PC-3 (cell line): ENCODE data around the gene MYBPC3. TPM values are rescaled to one million over a fixed set of nuclear protein-coding genes. Genes with fewer than 3 reads are reported as not detected.

Source experiments
- ATAC-seq: fragments of 200-7000 bp; cut with Tn5 transposase; 2 replicates; pipeline ENCODE4 v1.9.1; 2020; ENCODE audit warnings: mild to moderate bottlenecking, moderate library complexity
- BruUV-seq: library from RNA; stranded (reverse); fragments of 400-500 nt; replicated peaks from 2 replicates; lab custom pipeline; 2021; lab: Mats Ljungman, UMichigan
- CTCF ChIA-PET: fragments of 300-600 bp; sonication (Branson Sonifier 250); formaldehyde crosslinking; loops from one replicate; lab custom pipeline; 2022; ENCODE audit warnings: antibody characterized with exemption; lab: Charles Lee
- POLR2A ChIA-PET: fragments of 300-600 bp; sonication (Branson Sonifier 250); formaldehyde crosslinking; loops from one replicate; lab custom pipeline; 2022; ENCODE audit warnings: antibody characterized with exemption; ENCODE audit not compliant: unreplicated experiment; lab: Charles Lee
- DNase-seq: peaks from one replicate; pipeline ENCODE4 v3.0.0-alpha.2; 2015
- H2AFZ ChIP-seq: fragments of 300-600 bp; sonication (generic); 2 replicates; pipeline ENCODE4 v1.6.0; 2016; ENCODE audit warnings: antibody characterized with exemption, low read length
- H3F3A ChIP-seq: fragments of 300-600 bp; sonication (generic); one replicate; pipeline ENCODE4 v1.6.0; 2017; ENCODE audit warnings: antibody characterized with exemption, low read length, control low read depth, mild to moderate bottlenecking; ENCODE audit not compliant: unreplicated experiment
- H3K27ac ChIP-seq: fragments of 300-600 bp; sonication (generic); 2 replicates; pipeline ENCODE4 v1.5.1; 2016; ENCODE audit warnings: mild to moderate bottlenecking, low read length
- H3K27me3 ChIP-seq: fragments of 300-600 bp; sonication (generic); 2 replicates; pipeline ENCODE4 v1.6.1; 2016; ENCODE audit warnings: low read length, mixed read lengths
- H3K36me3 ChIP-seq: fragments of 300-600 bp; sonication (generic); 2 replicates; pipeline ENCODE4 v1.6.1; 2016; ENCODE audit warnings: low read depth, mixed run types, low read length, mixed read lengths
- H3K4me1 ChIP-seq: fragments of 300-600 bp; sonication (generic); 2 replicates; pipeline ENCODE4 v1.5.1; 2016; ENCODE audit warnings: low read length; ENCODE audit not compliant: insufficient read depth
- H3K4me2 ChIP-seq: fragments of 300-600 bp; sonication (generic); 2 replicates; pipeline ENCODE4 v1.6.0; 2016; ENCODE audit warnings: low read length
- H3K4me3 ChIP-seq: fragments of 300-600 bp; sonication (generic); 2 replicates; pipeline ENCODE4 v1.5.1; 2016; ENCODE audit warnings: mild to moderate bottlenecking, low read length, mixed read lengths
- H3K79me2 ChIP-seq: fragments of 300-600 bp; sonication (generic); 2 replicates; pipeline ENCODE4 v1.6.1; 2017; ENCODE audit warnings: low read length, mixed read lengths
- H3K9ac ChIP-seq: fragments of 300-600 bp; sonication (generic); 2 replicates; pipeline ENCODE4 v1.6.0; 2016; ENCODE audit warnings: mild to moderate bottlenecking, low read length
- H3K9me2 ChIP-seq: fragments of 300-600 bp; sonication (generic); replicated peaks from 2 replicates; pipeline ENCODE4 v1.6.1; 2016; ENCODE audit warnings: mixed run types, low read length, mixed read lengths
- H3K9me3 ChIP-seq: fragments of 300-600 bp; sonication (generic); 2 replicates; pipeline ENCODE4 v1.6.1; 2016; ENCODE audit warnings: low read length, mixed read lengths
- H4K20me1 ChIP-seq: fragments of 300-600 bp; sonication (generic); 2 replicates; pipeline ENCODE4 v1.6.1; 2016; ENCODE audit warnings: low read length, mixed read lengths
- EZH2 ChIP-seq: fragments of 300-600 bp; sonication (generic); IDR thresholded peaks from one replicate; pipeline ENCODE4 v1.6.1; 2017; ENCODE audit warnings: antibody characterized with exemption, mild to moderate bottlenecking, low read length; ENCODE audit not compliant: unreplicated experiment
- EZH2phosphoT487 ChIP-seq: fragments of 300-600 bp; sonication (generic); IDR thresholded peaks from 2 replicates; pipeline ENCODE4 v1.6.1; 2018; ENCODE audit warnings: mild to moderate bottlenecking, antibody characterized with exemption, low read length, borderline replicate concordance
- intact Hi-C: fragments of 100-400 bp; cut with micrococcal nuclease; formaldehyde crosslinking; loops from 2 replicates; pipeline ENCODE4 v1.9.0; 2023
- total RNA-seq: library from RNA; depleted of rRNA; stranded (reverse); fragments of >200 nt; gene quantifications from 2 replicates; pipeline ENCODE4 v1.2.3, GENCODE V29; 2014
- TF ChIP-seq, protein P1 (sequence below): fragments of 300-600 bp; sonication (generic); conservative IDR thresholded peaks from 2 replicates; pipeline ENCODE4 v1.5.1; 2017; ENCODE audit warnings: antibody characterized with exemption, low read depth, mild to moderate bottlenecking, low read length

The MYBPC3 gene
- total RNA-seq, 1 experiment from 2014 or later: not detected

DNA sequence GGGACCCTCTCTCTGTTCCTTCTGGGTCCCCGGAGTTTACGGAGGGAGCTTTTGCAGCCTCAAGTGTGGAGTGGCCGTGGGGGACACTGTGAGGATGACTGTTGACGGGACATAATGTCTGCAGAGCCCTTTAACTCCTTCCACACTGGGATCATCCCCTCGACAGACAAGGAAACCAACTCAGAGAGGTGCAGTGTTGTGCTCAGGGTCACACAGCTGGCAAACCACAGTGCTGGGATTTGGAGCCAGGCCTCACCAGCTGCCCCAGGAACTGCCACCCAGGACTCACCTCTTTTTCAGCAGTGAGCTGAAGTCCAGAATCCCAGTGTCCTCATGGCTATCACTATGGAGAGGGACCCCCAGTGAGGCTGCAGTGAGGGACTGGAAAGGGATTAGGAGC, 5.4 kb downstream of the MYBPC3 start:
- no peaks in the 10 kb centered on the region for H3K36me3 ChIP-seq
- no peak overlapping the region for H3K9ac ChIP-seq
- H4K20me1 ChIP-seq: no peaks in the 10 kb centered on the region
- no TSS peak for BruUV-seq
- H3K9me3 ChIP-seq: no peaks in the 10 kb centered on the region
- no peak overlapping the region for H3K4me3 ChIP-seq
- H3K79me2 ChIP-seq: no peaks in the 10 kb centered on the region
- no peak overlapping the region for H2AFZ ChIP-seq
- DNase-seq: no peak
- H3K9me2 ChIP-seq: no peaks in the 10 kb centered on the region
- POLR2A ChIA-PET: no interaction called here
- no peak overlapping the region for H3K4me2 ChIP-seq
- H3K27me3 ChIP-seq: no peaks in the 10 kb centered on the region
- H3F3A ChIP-seq: no peaks in the 10 kb centered on the region
- intact Hi-C loops: no loop called here
- no peak overlapping the region for H3K27ac ChIP-seq
- H3K4me1 ChIP-seq: no peaks in the 10 kb centered on the region
- ATAC-seq: no peak
- CTCF ChIA-PET: no interaction called here
- TF ChIP-seq EZH2phosphoT487 (no peak), EZH2 (no peak)
- TF ChIP-seq, protein P1, sequence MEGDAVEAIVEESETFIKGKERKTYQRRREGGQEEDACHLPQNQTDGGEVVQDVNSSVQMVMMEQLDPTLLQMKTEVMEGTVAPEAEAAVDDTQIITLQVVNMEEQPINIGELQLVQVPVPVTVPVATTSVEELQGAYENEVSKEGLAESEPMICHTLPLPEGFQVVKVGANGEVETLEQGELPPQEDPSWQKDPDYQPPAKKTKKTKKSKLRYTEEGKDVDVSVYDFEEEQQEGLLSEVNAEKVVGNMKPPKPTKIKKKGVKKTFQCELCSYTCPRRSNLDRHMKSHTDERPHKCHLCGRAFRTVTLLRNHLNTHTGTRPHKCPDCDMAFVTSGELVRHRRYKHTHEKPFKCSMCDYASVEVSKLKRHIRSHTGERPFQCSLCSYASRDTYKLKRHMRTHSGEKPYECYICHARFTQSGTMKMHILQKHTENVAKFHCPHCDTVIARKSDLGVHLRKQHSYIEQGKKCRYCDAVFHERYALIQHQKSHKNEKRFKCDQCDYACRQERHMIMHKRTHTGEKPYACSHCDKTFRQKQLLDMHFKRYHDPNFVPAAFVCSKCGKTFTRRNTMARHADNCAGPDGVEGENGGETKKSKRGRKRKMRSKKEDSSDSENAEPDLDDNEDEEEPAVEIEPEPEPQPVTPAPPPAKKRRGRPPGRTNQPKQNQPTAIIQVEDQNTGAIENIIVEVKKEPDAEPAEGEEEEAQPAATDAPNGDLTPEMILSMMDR: no peak

DNA sequence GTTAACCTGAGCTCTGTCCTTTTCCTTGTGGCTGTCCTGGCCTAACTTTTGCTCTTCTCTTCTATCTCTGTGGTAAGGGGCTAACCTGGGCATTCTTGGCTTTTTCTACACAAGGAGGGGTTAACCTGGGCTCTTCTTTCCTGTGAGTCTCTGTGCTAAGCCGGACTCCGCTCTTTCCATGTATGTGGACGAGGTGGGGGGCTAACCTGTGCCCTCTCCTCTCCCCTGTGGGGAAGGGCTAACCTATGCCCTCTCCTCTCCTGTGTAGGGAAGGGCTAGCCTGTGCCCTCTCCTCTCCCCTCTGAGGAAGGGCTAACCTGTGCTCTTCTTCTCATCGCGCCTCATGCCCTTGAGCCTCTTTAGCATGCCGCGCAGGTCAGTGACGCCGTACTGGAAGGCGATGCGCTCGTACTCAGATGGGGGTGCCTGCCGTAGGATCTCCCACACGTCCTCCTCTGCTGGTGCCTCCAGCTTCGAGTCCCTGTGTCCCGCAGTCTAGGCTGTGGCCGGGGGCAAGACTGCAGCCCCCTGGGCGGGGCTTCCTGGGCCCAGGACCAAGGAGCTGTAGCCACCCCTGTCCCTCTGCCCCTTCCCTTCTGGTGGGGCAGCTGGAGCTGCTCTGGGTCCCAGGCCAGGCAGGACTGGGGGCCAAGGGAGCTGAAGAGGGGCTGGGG, 6.5 kb downstream of the MYBPC3 start:
- no peaks in the 10 kb centered on the region for H3F3A ChIP-seq
- ChIA-PET POLR2A (no interaction called here), CTCF (no interaction called here)
- H3K27me3 ChIP-seq: no peaks in the 10 kb centered on the region
- no peaks in the 10 kb centered on the region for H3K36me3 ChIP-seq
- intact Hi-C loops: no loop called here
- no TSS peak for BruUV-seq
- H4K20me1 ChIP-seq: no peaks in the 10 kb centered on the region
- no peak overlapping the region for H3K4me3 ChIP-seq
- H3K79me2 ChIP-seq: no peaks in the 10 kb centered on the region
- H3K27ac ChIP-seq: no peak overlapping the region
- no peak overlapping the region for H2AFZ ChIP-seq
- no peaks in the 10 kb centered on the region for H3K9me2 ChIP-seq
- H3K9ac ChIP-seq: no peak overlapping the region
- no peak overlapping the region for H3K4me2 ChIP-seq
- H3K9me3 ChIP-seq: no peaks in the 10 kb centered on the region
- H3K4me1 ChIP-seq: no peaks in the 10 kb centered on the region
- ATAC-seq: no peak
- no peak for TF ChIP-seq EZH2
- TF ChIP-seq, protein P1: no peak
- TF ChIP-seq EZH2phosphoT487: no peak
- DNase-seq: no peak

DNA sequence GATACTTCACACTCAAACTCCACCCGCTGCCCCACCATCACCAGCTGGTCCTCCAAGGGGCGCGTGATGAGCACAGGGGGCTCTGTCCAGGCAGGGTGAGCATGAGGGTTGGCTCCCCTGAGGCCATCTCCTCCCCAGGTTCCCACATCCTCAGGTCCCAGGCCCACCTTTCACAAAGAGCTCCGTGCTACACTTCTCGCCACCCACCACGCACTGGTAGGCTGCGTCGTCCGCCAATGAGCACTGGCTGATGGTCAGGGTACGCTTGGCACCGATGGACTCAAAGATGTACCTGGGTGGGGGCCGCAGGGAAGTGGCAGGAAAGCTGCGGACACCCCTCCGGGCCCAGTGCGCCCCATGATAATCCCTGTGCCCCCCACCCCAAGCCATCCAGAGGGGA, 9.6 kb downstream of the MYBPC3 start:
- no peaks in the 10 kb centered on the region for H3K79me2 ChIP-seq
- no peaks in the 10 kb centered on the region for H3F3A ChIP-seq
- no peaks in the 10 kb centered on the region for H3K9me3 ChIP-seq
- TF ChIP-seq EZH2phosphoT487 (no peak), EZH2 (no peak)
- TF ChIP-seq, protein P1: no peak
- no peak for ATAC-seq
- H3K27me3 ChIP-seq: no peaks in the 10 kb centered on the region
- intact Hi-C loops: no loop called here
- no peak overlapping the region for H2AFZ ChIP-seq
- H4K20me1 ChIP-seq: no peaks in the 10 kb centered on the region
- DNase-seq: no peak
- no peak overlapping the region for H3K9ac ChIP-seq
- H3K4me2 ChIP-seq: no peak overlapping the region
- ChIA-PET CTCF (no interaction called here), POLR2A (no interaction called here)
- H3K9me2 ChIP-seq: no peaks in the 10 kb centered on the region
- H3K4me3 ChIP-seq: no peak overlapping the region
- H3K36me3 ChIP-seq: no peaks in the 10 kb centered on the region
- no peaks in the 10 kb centered on the region for H3K4me1 ChIP-seq
- no peak overlapping the region for H3K27ac ChIP-seq
- no TSS peak for BruUV-seq
